ENCODE data around the gene KMT2D. TPM values are rescaled to one million over a fixed set of nuclear protein-coding genes. Genes with fewer than 3 reads are reported as not detected.

KMT2D gene
- total and polyA plus RNA-seq, 2 experiments from 2014 or later = 17.6 to 120 TPM

GRCh38 chr12:49070971-49071370, 10.4 kb upstream of the KMT2D start:
- H2AFZ ChIP-seq = peak overlapping the region; percentile 32; the same call in 1 of the 2 replicates
- ATAC-seq (no peak), DNase-seq (ENCODE audit: low spot score) (no peak)
- no peak overlapping the region for H3K4me2 ChIP-seq
- H3K36me3 Mint-ChIP-seq (ENCODE audit: low read depth) = no peaks in the 10 kb centered on the region
- no peaks in the 10 kb centered on the region for H4K20me1 ChIP-seq (replicated peaks; ENCODE audit: insufficient read depth)
- H3K9me3 Mint-ChIP-seq = no peaks in the 10 kb centered on the region; the same call in 2 of the 3 replicates
- no peak for TF ChIP-seq JUNB (IDR thresholded peaks at IDR 0.05; ENCODE audit: unreplicated experiment)
- no peak for TF ChIP-seq ETS1 (IDR thresholded peaks at IDR 0.05)
- no peak for TF ChIP-seq NANOG (IDR thresholded peaks at IDR 0.05; ENCODE audit: borderline replicate concordance)
- TF ChIP-seq EZH2 (IDR thresholded peaks at IDR 0.05; ENCODE audit: low read depth, unreplicated experiment) = no peak
- H3K27ac ChIP-seq (ENCODE audit: low read depth) = no peak overlapping the region
- no peaks in the 10 kb centered on the region for H3K9me2 ChIP-seq (ENCODE audit: insufficient read depth)
- H3K27me3 ChIP-seq (ENCODE audit: insufficient read depth) = peaks cover 7% of the 10 kb centered on the region
- peaks cover 5% of the 10 kb centered on the region; the same call in 1 of the 2 replicates for H3F3A ChIP-seq (replicated peaks; ENCODE audit: low read depth)
- peaks cover 12% of the 10 kb centered on the region for H3K27me3 Mint-ChIP-seq (ENCODE audit: insufficient read depth, low read depth, poor library complexity)
- peaks cover 10% of the 10 kb centered on the region for H3K4me1 Mint-ChIP-seq
- no peaks in the 10 kb centered on the region for H3K36me3 ChIP-seq (ENCODE audit: insufficient read depth)
- no peak overlapping the region for H3K27ac Mint-ChIP-seq
- peaks cover 10% of the 10 kb centered on the region; the same call in 1 of the 2 replicates for H3K4me1 ChIP-seq (ENCODE audit: insufficient read depth)
- H3K4me3 Mint-ChIP-seq = no peak overlapping the region
- no peak overlapping the region for H3K4me3 ChIP-seq
- H3K79me2 ChIP-seq (replicated peaks; ENCODE audit: insufficient read depth) = no peaks in the 10 kb centered on the region

DNA sequence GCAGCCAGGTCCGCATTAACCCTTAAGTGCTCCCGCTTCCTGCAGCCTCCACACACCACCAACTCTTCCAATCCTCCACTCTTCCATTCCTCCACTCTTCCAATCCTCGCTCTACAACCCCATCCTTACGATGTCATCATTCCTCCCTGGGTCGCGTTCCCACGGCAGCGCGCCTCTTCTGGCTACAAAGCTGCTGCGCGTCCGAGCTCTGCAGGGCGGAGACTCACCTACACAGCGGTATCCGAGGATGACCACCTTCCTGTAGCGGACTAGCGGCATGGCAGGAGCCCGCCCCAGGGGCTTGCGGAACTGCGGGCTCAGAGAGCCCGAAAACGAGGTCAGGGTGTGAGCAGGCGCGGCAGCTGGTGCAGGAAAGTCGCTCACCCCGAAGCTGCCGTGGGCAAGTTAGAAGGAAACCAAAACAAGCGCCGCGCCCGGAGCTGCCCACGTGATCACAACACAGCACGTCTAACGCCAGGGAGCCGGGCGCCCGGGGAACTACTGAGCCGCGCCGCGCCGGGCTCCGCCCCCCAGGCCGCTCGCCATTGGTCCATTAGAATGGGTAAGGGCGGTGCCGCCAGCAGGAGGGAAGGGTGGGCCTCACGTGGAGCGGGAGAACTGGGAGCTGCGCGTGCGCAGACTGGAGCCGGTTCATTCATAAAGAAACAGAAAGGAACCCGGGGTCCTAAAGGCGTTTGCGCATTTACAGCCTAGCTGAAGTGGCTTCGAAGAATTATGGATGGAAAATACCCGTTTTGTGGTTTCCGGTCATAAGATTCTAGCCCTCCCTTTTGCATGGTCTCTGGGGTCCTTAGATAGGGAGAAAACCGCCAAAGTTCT, 9.1 kb upstream of the KMT2D start, which contains the start of gene RHEBL1:
Gene RHEBL1 (minus strand): TSS at position 473 of the 840 bp plus-strand sequence. CDS start 194 bp downstream, at position 279.
- Histone ChIP-seq H3K27me3 (ENCODE audit: insufficient read depth) (peaks cover 7% of the 10 kb centered on the region), H3K36me3 (ENCODE audit: insufficient read depth) (no peaks in the 10 kb centered on the region), H3K9me2 (ENCODE audit: insufficient read depth) (no peaks in the 10 kb centered on the region), H3K27ac (ENCODE audit: low read depth) (no peak within 1 kb of the TSS), H3K4me1 (ENCODE audit: insufficient read depth) (peaks cover 10% of the 10 kb centered on the region; the same call in 1 of the 2 replicates), H3F3A (replicated peaks; ENCODE audit: low read depth) (peaks cover 5% of the 10 kb centered on the region; the same call in 1 of the 2 replicates), H3K79me2 (replicated peaks; ENCODE audit: insufficient read depth) (no peaks in the 10 kb centered on the region), H4K20me1 (replicated peaks; ENCODE audit: insufficient read depth) (no peaks in the 10 kb centered on the region), H3K4me3 (peak within 1 kb of the TSS; percentile 94), H2AFZ (peak within 1 kb of the TSS; percentile 90), H3K4me2 (peak within 1 kb of the TSS; percentile 89)
- TF ChIP-seq NANOG (IDR thresholded peaks at IDR 0.05; ENCODE audit: borderline replicate concordance) = 0 out of 2 replicates have a peak, but pooled peaks have one; percentile 31
- no peak for TF ChIP-seq ZNF331 (CRISPR knock-in tag; IDR thresholded peaks at IDR 0.05; ENCODE audit: low read depth)
- no peak for TF ChIP-seq ZNF462 (CRISPR knock-in tag; IDR thresholded peaks at IDR 0.05)
- TF ChIP-seq POLR2AphosphoS5 (IDR thresholded peaks at IDR 0.05; ENCODE audit: low read depth) = peak; percentile 52
- TF ChIP-seq, protein P1, sequence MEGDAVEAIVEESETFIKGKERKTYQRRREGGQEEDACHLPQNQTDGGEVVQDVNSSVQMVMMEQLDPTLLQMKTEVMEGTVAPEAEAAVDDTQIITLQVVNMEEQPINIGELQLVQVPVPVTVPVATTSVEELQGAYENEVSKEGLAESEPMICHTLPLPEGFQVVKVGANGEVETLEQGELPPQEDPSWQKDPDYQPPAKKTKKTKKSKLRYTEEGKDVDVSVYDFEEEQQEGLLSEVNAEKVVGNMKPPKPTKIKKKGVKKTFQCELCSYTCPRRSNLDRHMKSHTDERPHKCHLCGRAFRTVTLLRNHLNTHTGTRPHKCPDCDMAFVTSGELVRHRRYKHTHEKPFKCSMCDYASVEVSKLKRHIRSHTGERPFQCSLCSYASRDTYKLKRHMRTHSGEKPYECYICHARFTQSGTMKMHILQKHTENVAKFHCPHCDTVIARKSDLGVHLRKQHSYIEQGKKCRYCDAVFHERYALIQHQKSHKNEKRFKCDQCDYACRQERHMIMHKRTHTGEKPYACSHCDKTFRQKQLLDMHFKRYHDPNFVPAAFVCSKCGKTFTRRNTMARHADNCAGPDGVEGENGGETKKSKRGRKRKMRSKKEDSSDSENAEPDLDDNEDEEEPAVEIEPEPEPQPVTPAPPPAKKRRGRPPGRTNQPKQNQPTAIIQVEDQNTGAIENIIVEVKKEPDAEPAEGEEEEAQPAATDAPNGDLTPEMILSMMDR (conservative IDR thresholded peaks at IDR 0.05; ENCODE audit: low read depth in 2 of 2) = peak; percentile 22 to 28; a peak in 3 of 4 replicates
- TF ChIP-seq CREB1 (CRISPR knock-in tag; IDR thresholded peaks at IDR 0.05; ENCODE audit: low read depth) = peak; percentile 5; the same call in 1 of the 2 replicates
- ATAC-seq (peak; percentile 94), DNase-seq (ENCODE audit: low spot score) (peak; percentile 97)
- peaks cover 10% of the 10 kb centered on the region for H3K4me1 Mint-ChIP-seq
- H3K36me3 Mint-ChIP-seq (ENCODE audit: low read depth) = 0 out of 3 replicates have a peak, but pooled peaks cover 4% of the 10 kb centered on the region
- H3K9me3 Mint-ChIP-seq = no peaks in the 10 kb centered on the region; the same call in 2 of the 3 replicates
- peaks cover 14% of the 10 kb centered on the region for H3K27me3 Mint-ChIP-seq (ENCODE audit: insufficient read depth, low read depth, poor library complexity)
- H3K27ac Mint-ChIP-seq = peak within 1 kb of the TSS; percentile 4; the same call in 1 of the 2 replicates
- peak within 1 kb of the TSS; percentile 87 for H3K4me3 Mint-ChIP-seq

All from GM23338 (cell line).